Esophagus (tissue), 2 donors: ENCODE results near the gene ESYT1. TPM values are rescaled to one million over a fixed set of nuclear protein-coding genes. Genes with fewer than 3 reads are reported as not detected.

Experiments used
- H3K27ac ChIP-seq, 2 donors: one replicate each; pipeline ENCODE4 v1.5.1; 2013; ENCODE audit warnings: low read depth in 2 of 2, mild to moderate bottlenecking in 2 of 2, inconsistent platforms in 1 of 2, low read length in 1 of 2, moderate library complexity in 1 of 2
- H3K27me3 ChIP-seq, 2 donors: one replicate each; pipeline ENCODE4 v1.6.1; 2013; ENCODE audit warnings: low read length in 2 of 2, control low read depth in 1 of 2, mild to moderate bottlenecking in 1 of 2; ENCODE audit not compliant: insufficient read depth in 2 of 2, control insufficient read depth in 1 of 2
- H3K36me3 ChIP-seq, 2 donors: one replicate each; pipeline ENCODE4 v1.6.1; 2013; ENCODE audit warnings: low read length in 1 of 2; ENCODE audit not compliant: control insufficient read depth in 2 of 2, insufficient read depth in 2 of 2
- H3K4me1 ChIP-seq, 2 donors: one replicate each; pipeline ENCODE4 v1.6.1; 2013; ENCODE audit warnings: low read length in 1 of 2; ENCODE audit not compliant: control insufficient read depth in 2 of 2, insufficient read depth in 2 of 2
- H3K4me3 ChIP-seq, 2 donors: one replicate each; pipeline ENCODE4 v1.5.1; 2013; ENCODE audit warnings: low read length in 2 of 2, mild to moderate bottlenecking in 2 of 2, low read depth in 1 of 2, moderate library complexity in 1 of 2
- H3K9me3 ChIP-seq, 2 donors: one replicate each; pipeline ENCODE4 v1.6.1; 2013; ENCODE audit warnings: mild to moderate bottlenecking in 2 of 2, low read depth in 1 of 2, low read length in 1 of 2, moderate library complexity in 1 of 2; ENCODE audit not compliant: control insufficient read depth in 2 of 2, insufficient read depth in 1 of 2
- WGBS, 2 donors: extraction: QIAGEN DNeasy Blood & Tissue Kit; methylation state at CpG; one replicate each; pipeline ENCODE4 v1.1.7; 2013; 5-methylcytosine and 5-hydroxymethylcytosine counted together
- polyA plus RNA-seq, 2 donors: library from polyadenylated mRNA; stranded (reverse); fragments of 200-250 nt; gene quantifications; one replicate each; pipeline ENCODE4 v1.2.3, GENCODE V29; 2013
- donor health status: healthy with polysubstance abuse.
- donor health status: Bipolar disorder and iron deficiency.

Gene ESYT1
- polyA plus RNA-seq, 2 donors: 15.6 to 36.6 TPM

DNA sequence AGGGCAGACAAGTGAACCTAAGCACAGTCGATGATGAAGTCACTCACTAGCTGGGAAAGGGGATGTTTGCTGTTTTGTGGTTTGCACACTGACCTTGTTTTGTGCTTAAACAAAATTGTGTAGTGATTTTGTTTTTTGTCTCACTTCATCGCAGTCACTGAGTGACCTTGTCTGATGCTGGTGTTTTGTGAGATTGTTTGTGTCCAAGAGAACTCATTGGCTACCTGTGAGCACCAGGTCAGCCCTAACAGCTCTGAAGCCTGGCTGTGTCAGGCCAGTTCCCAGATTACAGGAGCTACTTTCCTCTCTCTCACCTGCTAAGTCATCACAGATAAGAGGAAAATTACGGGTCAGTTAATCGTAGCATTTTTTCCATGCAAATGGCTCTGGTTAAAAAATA is 3.9 kb upstream of the ESYT1 start:
- peaks cover 0 to 9% of the 10 kb centered on the region in 2 donors for H3K36me3 ChIP-seq
- no peaks in the 10 kb centered on the region for H3K4me1 ChIP-seq
- H3K27ac ChIP-seq: no peak overlapping the region

DNA sequence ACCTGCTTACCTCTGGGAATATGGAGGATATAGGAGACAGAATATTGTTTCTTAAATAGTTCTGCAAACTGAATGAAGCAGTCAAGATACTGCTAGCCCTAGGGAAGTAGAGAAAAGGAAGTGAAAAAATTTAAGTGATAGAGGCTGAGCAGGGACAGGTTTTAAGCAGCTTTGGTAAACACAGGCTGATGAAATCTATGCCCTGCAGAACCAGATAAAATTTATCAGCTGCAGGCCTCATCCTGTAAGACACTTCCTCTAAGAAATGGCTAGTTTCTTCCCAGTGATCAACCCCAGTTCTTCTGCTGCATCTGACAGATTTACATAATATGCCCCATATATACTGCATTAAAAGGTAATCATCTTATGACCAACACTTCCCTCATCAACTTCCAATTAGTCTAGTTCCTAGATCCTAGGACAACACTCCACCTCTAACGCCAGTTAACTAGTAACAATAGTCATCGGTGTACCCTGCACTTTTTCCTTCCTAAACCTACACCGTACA is 1.3 kb upstream of the ESYT1 start:
- Histone ChIP-seq H3K27me3 (no peaks in the 10 kb centered on the region), H3K36me3 (peaks cover 9 to 15% of the 10 kb centered on the region in 2 donors), H3K4me1 (peaks cover 0 to 4% of the 10 kb centered on the region in 2 donors), H3K27ac (peak overlapping the region; percentile 67 to 86), H3K9me3 (no peaks in the 10 kb centered on the region), H3K4me3 (peak overlapping the region in 1 of 2 donors; percentile 49)
- 48 to 60% methylated on average over 3 of the region's 3 CpGs for WGBS, 2 donors

More for the DNA sequence above, 3.9 kb upstream of the ESYT1 start:
- 87 to 89% methylated on average over 4 of the region's 4 CpGs for WGBS, 2 donors
- Histone ChIP-seq H3K9me3 (no peaks in the 10 kb centered on the region), H3K4me3 (no peak overlapping the region), H3K27me3 (no peaks in the 10 kb centered on the region)

GRCh38 chr12:56127485-56127887 is 581 bp upstream of the ESYT1 start:
- Histone ChIP-seq H3K36me3 (peaks cover 13 to 20% of the 10 kb centered on the region in 2 donors), H3K27ac (peak overlapping the region; percentile 83 to 86), H3K4me3 (peak overlapping the region; percentile 6 to 49), H3K27me3 (no peaks in the 10 kb centered on the region), H3K4me1 (peaks cover 0 to 4% of the 10 kb centered on the region in 2 donors), H3K9me3 (no peaks in the 10 kb centered on the region)
- 0% methylated on average over 8 of the region's 8 CpGs for WGBS, 2 donors

DNA sequence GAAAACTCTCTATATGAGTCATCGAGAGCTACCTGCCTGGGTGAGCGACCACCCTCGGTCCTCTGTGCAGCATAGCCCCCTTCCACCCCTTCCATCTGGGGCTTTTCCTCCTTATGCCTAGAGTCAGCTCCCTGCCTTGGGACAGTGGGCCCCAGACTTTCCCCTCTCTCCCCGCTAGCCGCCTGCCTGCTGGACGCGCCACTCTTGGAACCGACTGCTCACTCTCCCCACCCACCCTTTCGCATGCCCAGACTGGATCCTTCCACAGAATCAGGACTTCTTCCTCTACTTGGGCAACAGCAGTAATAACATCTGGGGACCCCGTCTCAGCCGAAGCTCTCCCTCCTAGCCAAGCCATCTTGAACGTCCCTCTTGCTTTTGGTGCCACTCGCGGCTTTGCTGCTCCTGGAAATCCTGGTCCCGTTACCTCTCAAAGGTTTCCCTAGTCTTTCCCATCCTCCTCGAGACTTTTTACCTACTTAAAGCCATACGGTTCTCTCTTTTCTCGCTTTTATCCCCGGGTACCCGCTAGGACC is 671 bp downstream of the ESYT1 start:
- Histone ChIP-seq H3K9me3 (no peaks in the 10 kb centered on the region), H3K4me3 (peak overlapping the region; percentile 83), H3K27me3 (no peaks in the 10 kb centered on the region), H3K36me3 (peaks cover 20 to 30% of the 10 kb centered on the region in 2 donors), H3K27ac (peak overlapping the region; percentile 94 to 98), H3K4me1 (peaks cover 0 to 4% of the 10 kb centered on the region in 2 donors)
- 0% methylated on average over 19 to 20 of the region's 20 CpGs for WGBS, 2 donors

DNA sequence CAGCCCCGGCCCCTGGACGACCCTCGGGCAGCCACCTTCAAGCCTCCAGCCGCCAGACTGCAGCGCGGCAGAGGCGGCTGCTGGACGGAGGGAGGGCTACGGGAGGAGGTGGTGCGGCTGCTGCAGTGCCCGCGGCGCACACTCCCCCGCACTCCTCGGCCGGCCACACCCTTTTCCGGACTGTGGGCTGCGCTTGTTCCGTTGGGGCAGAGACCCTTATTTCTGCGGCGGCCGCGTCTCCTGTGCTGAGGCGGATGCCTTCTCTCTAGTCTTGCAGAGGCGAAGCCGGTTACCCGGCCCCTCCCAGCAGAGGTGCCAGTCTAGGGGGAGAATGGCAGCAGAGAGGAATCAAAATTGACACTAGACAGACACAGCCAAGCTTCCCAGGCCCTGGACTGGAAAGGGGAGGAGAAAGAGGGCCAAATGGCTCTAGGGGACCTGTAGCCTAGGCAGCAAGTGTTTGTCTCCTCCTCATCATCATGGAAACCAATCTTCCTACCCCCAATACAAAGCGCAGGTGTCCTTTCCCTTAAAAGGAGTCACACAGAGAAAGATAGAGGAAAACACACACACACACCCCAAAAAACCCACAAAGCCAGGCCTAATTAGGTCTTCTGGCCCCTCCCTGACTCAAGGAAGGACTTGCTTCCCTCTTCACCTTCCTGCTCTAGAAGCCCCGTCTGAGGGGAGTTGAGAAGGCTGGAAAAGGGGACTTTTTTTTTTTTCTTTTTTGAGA is 1.3 kb downstream of the ESYT1 start:
- 1 to 3% methylated on average over 29 of the region's 29 CpGs for WGBS, 2 donors
- H3K36me3 ChIP-seq: peaks cover 24 to 34% of the 10 kb centered on the region in 2 donors
- H3K4me3 ChIP-seq: peak overlapping the region; percentile 83
- peak overlapping the region; percentile 94 to 98 for H3K27ac ChIP-seq
- no peaks in the 10 kb centered on the region for H3K9me3 ChIP-seq
- H3K4me1 ChIP-seq: peaks cover 0 to 4% of the 10 kb centered on the region in 2 donors
- no peaks in the 10 kb centered on the region for H3K27me3 ChIP-seq

DNA sequence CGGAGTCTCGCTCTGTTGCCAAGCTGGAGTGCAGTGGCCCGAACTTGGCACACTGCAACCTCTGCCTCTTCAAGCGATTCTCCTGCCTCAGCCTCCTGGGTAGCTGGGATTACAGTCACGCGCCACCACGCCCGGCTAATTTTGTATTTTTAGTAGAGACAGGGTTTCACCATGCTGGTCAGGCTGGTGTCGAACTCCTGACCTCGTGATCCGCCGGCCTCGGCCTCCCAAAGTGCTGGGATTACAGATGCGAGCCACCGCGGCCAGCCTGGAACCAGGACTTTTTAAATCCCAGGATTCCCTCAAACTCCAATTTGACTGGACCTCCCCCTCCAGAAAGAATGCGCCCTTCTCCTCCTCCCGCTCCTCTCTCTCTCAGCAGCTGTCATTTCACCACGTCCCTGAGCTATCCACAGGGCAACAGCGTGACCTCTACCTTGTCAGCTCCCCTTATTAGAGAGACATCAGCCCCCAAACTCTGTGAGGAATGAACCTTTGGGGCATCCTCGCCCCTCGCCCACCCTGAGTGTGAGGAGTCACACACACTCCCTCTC is 2.0 kb downstream of the ESYT1 start:
- peaks cover 0 to 4% of the 10 kb centered on the region in 2 donors for H3K4me1 ChIP-seq
- WGBS, 2 donors: 49 to 67% methylated on average over 22 of the region's 22 CpGs

DNA sequence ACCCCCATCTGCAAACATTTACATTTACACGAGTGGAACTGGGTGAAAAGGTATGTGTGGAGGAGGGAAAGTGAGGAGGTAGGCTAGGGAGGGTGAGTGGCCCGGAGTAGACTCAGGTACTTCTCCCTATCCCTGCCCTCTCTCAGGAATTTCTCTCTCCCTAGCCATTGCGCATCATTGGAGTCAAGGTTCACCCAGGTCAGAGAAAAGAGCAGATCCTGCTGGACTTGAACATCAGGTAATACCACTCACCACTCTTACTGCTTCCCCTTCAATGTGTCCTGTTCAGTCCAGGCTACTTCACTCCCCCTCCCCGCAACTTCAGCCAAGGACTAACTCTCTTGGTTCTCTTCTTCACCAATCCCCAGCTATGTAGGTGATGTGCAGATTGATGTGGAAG is 2.8 kb downstream of the ESYT1 start:
- WGBS, 2 donors: 87 to 92% methylated on average over 4 of the region's 4 CpGs
- H3K36me3 ChIP-seq: peaks cover 24 to 34% of the 10 kb centered on the region in 2 donors
- no peak overlapping the region for H3K4me3 ChIP-seq
- no peaks in the 10 kb centered on the region for H3K9me3 ChIP-seq
- no peaks in the 10 kb centered on the region for H3K27me3 ChIP-seq
- H3K4me1 ChIP-seq: peaks cover 0 to 4% of the 10 kb centered on the region in 2 donors
- H3K27ac ChIP-seq: no peak overlapping the region

More for the DNA sequence above, 2.0 kb downstream of the ESYT1 start:
- no peaks in the 10 kb centered on the region for H3K9me3 ChIP-seq
- H3K4me3 ChIP-seq: peak overlapping the region in 1 of 2 donors; percentile 10
- peaks cover 24 to 34% of the 10 kb centered on the region in 2 donors for H3K36me3 ChIP-seq
- no peaks in the 10 kb centered on the region for H3K27me3 ChIP-seq
- H3K27ac ChIP-seq: peak overlapping the region; percentile 94 to 98

- no peaks in the 10 kb centered on the region for H3K9me3 ChIP-seq
- WGBS, 2 donors: 95 to 97% methylated on average over 6 of the region's 6 CpGs
- H3K4me1 ChIP-seq: peaks cover 0 to 4% of the 10 kb centered on the region in 2 donors
- H3K27me3 ChIP-seq: no peaks in the 10 kb centered on the region
- H3K4me3 ChIP-seq: no peak overlapping the region
- no peak overlapping the region for H3K27ac ChIP-seq
- peaks cover 29 to 54% of the 10 kb centered on the region in 2 donors for H3K36me3 ChIP-seq
These were observed 6.8 kb downstream of the ESYT1 start for GRCh38 chr12:56134897-56135296.

- Histone ChIP-seq H3K4me1 (no peaks in the 10 kb centered on the region), H3K36me3 (peaks cover 18 to 49% of the 10 kb centered on the region in 2 donors), H3K4me3 (no peak overlapping the region), H3K27ac (no peak overlapping the region), H3K9me3 (no peaks in the 10 kb centered on the region), H3K27me3 (no peaks in the 10 kb centered on the region)
- 92 to 94% methylated on average over 14 of the region's 14 CpGs for WGBS, 2 donors
These were observed 9.9 kb downstream of the ESYT1 start for GRCh38 chr12:56137853-56138571.
